Mesendoderm (in vitro differentiated cells): ENCODE measurements around the gene MYMX. TPM values are rescaled to one million over a fixed set of nuclear protein-coding genes. Genes with fewer than 3 reads are reported as not detected.

Source experiments
- DNase-seq: peaks from one replicate; pipeline ENCODE4 v3.0.0; 2013
- H2AK5ac ChIP-seq: 2 replicates; pipeline ENCODE4 v1.6.1; 2013; ENCODE audit warnings: low read length, inconsistent platforms
- H2BK120ac ChIP-seq: 2 replicates; pipeline ENCODE4 v1.6.1; 2013; ENCODE audit warnings: low read depth, mild to moderate bottlenecking, low read length, moderate library complexity, mixed read lengths
- H2BK15ac ChIP-seq: replicated peaks from 2 replicates; pipeline ENCODE4 v1.6.1; 2013; ENCODE audit warnings: low read depth, mild to moderate bottlenecking, moderate library complexity
- H2BK5ac ChIP-seq: 2 replicates; pipeline ENCODE4 v1.6.1; 2013; ENCODE audit warnings: low read length, inconsistent platforms
- H3K18ac ChIP-seq: 2 replicates; pipeline ENCODE4 v1.6.1; 2013; ENCODE audit warnings: mild to moderate bottlenecking, low read length, mixed read lengths
- H3K23ac ChIP-seq: one replicate; pipeline ENCODE4 v1.6.1; 2013; ENCODE audit warnings: low read length
- H3K27ac ChIP-seq: 2 replicates; pipeline ENCODE4 v1.5.1; 2013; ENCODE audit warnings: low read depth, mild to moderate bottlenecking, inconsistent platforms, low read length, moderate library complexity
- H3K27me3 ChIP-seq: 2 replicates; pipeline ENCODE4 v1.6.1; 2013; ENCODE audit warnings: low read length, control low read depth, mild to moderate bottlenecking, inconsistent platforms; ENCODE audit not compliant: insufficient read depth, poor library complexity
- H3K36me3 ChIP-seq: 2 replicates; pipeline ENCODE4 v1.6.1; 2013; ENCODE audit warnings: low read length, inconsistent platforms; ENCODE audit not compliant: control insufficient read depth, insufficient read depth
- H3K4ac ChIP-seq: one replicate; pipeline ENCODE4 v1.6.1; 2013; ENCODE audit warnings: low read depth, mild to moderate bottlenecking, low read length, moderate library complexity
- H3K4me1 ChIP-seq: 2 replicates; pipeline ENCODE4 v1.6.1; 2013; ENCODE audit warnings: low read depth, low read length, inconsistent platforms; ENCODE audit not compliant: control insufficient read depth
- H3K4me2 ChIP-seq: 2 replicates; pipeline ENCODE4 v1.6.1; 2013; ENCODE audit warnings: low read length
- H3K4me3 ChIP-seq: 2 replicates; pipeline ENCODE4 v1.5.1; 2013; ENCODE audit warnings: mild to moderate bottlenecking, low read length
- H3K56ac ChIP-seq: one replicate; pipeline ENCODE4 v1.6.1; 2013; ENCODE audit warnings: low read length
- H3K79me1 ChIP-seq: 2 replicates; pipeline ENCODE4 v1.6.1; 2013; ENCODE audit warnings: low read length, inconsistent platforms
- H3K79me2 ChIP-seq: 2 replicates; pipeline ENCODE4 v1.6.1; 2013; ENCODE audit warnings: mild to moderate bottlenecking, low read length; ENCODE audit not compliant: control insufficient read depth, insufficient read depth
- H3K9ac ChIP-seq: 2 replicates; pipeline ENCODE4 v1.6.1; 2013; ENCODE audit warnings: low read length, inconsistent platforms
- H4K5ac ChIP-seq: one replicate; pipeline ENCODE4 v1.6.1; 2013; ENCODE audit warnings: low read length
- H4K8ac ChIP-seq: one replicate; pipeline ENCODE4 v1.6.1; 2013; ENCODE audit warnings: low read depth, mild to moderate bottlenecking, control low read depth, low read length, moderate library complexity
- WGBS: extraction: QIAGEN DNeasy Blood & Tissue Kit; methylation state at CpG from one replicate; pipeline ENCODE4 v1.1.7; 2013; ENCODE audit warnings: low lambda C conversion rate, missing lambda C conversion rate; ENCODE audit not compliant: insufficient coverage; ENCODE audit errors: extremely low coverage; 5-methylcytosine and 5-hydroxymethylcytosine counted together
- polyA plus RNA-seq, 2 experiments: library from polyadenylated mRNA; stranded (reverse); fragments of 200-250 nt; gene quantifications; one replicate each; pipeline ENCODE4 v1.2.3, GENCODE V29; 2013

Gene MYMX
- polyA plus RNA-seq (2013, experiment 1 of 2): 0.97 TPM
- 0.98 TPM for polyA plus RNA-seq (2013, experiment 2 of 2)

GRCh38 chr6:44216677-44217331 is at the start of gene MYMX:
Gene MYMX (plus strand): TSS chr6:44216926. CDS start chr6:44217472, 546 bp downstream.
- Histone ChIP-seq H4K5ac (no peak within 1 kb of the TSS), H3K36me3 (no peaks in the 10 kb centered on the region), H3K9ac (peak within 1 kb of the TSS; percentile 18), H2BK120ac (no peak within 1 kb of the TSS), H3K79me1 (no peaks in the 10 kb centered on the region), H3K23ac (no peak within 1 kb of the TSS), H3K18ac (no peak within 1 kb of the TSS), H3K56ac (peak within 1 kb of the TSS; percentile 47), H3K79me2 (no peaks in the 10 kb centered on the region), H2BK15ac (no peak within 1 kb of the TSS), H3K4me2 (no peak within 1 kb of the TSS), H3K4ac (peak within 1 kb of the TSS; percentile 1), H3K4me1 (peaks cover 13% of the 10 kb centered on the region), H3K27me3 (no peaks in the 10 kb centered on the region), H2AK5ac (no peak within 1 kb of the TSS), H3K27ac (no peak within 1 kb of the TSS), H4K8ac (no peak within 1 kb of the TSS), H3K4me3 (no peak within 1 kb of the TSS), H2BK5ac (no peak within 1 kb of the TSS)
- no CpG with 5 or more reads among the region's 7 CpGs for WGBS
- peak; percentile 40 for DNase-seq

GRCh38 chr6:44167567-44167966 is 49.2 kb upstream of the MYMX start:
- H3K36me3 ChIP-seq: no peaks in the 10 kb centered on the region
- H3K4ac ChIP-seq: no peak overlapping the region
- H3K18ac ChIP-seq: no peak overlapping the region
- no peak overlapping the region for H3K9ac ChIP-seq
- WGBS: no CpG with 5 or more reads among the region's 1 CpG
- H4K8ac ChIP-seq: no peak overlapping the region
- no peak overlapping the region for H3K4me2 ChIP-seq
- H2AK5ac ChIP-seq: no peak overlapping the region
- no peak overlapping the region for H3K56ac ChIP-seq
- no peak overlapping the region for H2BK15ac ChIP-seq
- H2BK120ac ChIP-seq: no peak overlapping the region
- no peaks in the 10 kb centered on the region for H3K79me2 ChIP-seq
- H2BK5ac ChIP-seq: no peak overlapping the region
- H4K5ac ChIP-seq: no peak overlapping the region
- no peak overlapping the region for H3K27ac ChIP-seq
- no peak overlapping the region for H3K23ac ChIP-seq
- no peak for DNase-seq
- H3K4me3 ChIP-seq: no peak overlapping the region
- H3K79me1 ChIP-seq: no peaks in the 10 kb centered on the region
- no peaks in the 10 kb centered on the region for H3K27me3 ChIP-seq
- H3K4me1 ChIP-seq: peaks cover 5% of the 10 kb centered on the region

DNA sequence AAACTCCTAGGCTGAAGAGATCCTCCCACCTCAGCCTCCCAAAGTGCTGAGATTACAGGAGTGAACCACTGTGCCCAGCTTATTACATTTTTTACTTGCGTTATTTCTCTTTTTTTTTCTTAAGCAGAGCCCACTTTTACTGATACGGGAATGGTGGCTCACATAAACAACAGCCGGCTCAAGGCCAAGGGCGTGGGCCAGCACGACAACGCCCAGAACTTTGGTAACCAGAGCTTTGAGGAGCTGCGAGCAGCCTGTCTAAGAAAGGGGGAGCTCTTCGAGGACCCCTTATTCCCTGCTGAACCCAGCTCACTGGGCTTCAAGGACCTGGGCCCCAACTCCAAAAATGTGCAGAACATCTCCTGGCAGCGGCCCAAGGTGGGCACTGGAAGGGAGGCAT is 47.6 kb upstream of the MYMX start:
- no peak overlapping the region for H2BK5ac ChIP-seq
- no peak overlapping the region for H2BK120ac ChIP-seq
- no peak overlapping the region for H3K4me3 ChIP-seq
- H3K79me1 ChIP-seq: no peaks in the 10 kb centered on the region
- no peak for DNase-seq
- no peaks in the 10 kb centered on the region for H3K36me3 ChIP-seq
- H3K79me2 ChIP-seq: no peaks in the 10 kb centered on the region
- no peak overlapping the region for H3K9ac ChIP-seq
- no peak overlapping the region for H2BK15ac ChIP-seq
- H3K4ac ChIP-seq: no peak overlapping the region
- WGBS: no CpG with 5 or more reads among the region's 9 CpGs
- H2AK5ac ChIP-seq: no peak overlapping the region
- no peak overlapping the region for H3K4me2 ChIP-seq
- no peak overlapping the region for H3K18ac ChIP-seq
- H4K8ac ChIP-seq: no peak overlapping the region
- no peak overlapping the region for H3K56ac ChIP-seq
- H3K27me3 ChIP-seq: no peaks in the 10 kb centered on the region
- H3K4me1 ChIP-seq: peaks cover 5% of the 10 kb centered on the region
- H3K23ac ChIP-seq: no peak overlapping the region
- H4K5ac ChIP-seq: no peak overlapping the region
- no peak overlapping the region for H3K27ac ChIP-seq

- H2BK15ac ChIP-seq: no peak overlapping the region
- no peak overlapping the region for H2BK120ac ChIP-seq
- H3K4ac ChIP-seq: no peak overlapping the region
- H3K4me2 ChIP-seq: no peak overlapping the region
- no peak overlapping the region for H2AK5ac ChIP-seq
- no peaks in the 10 kb centered on the region for H3K79me2 ChIP-seq
- no peak overlapping the region for H2BK5ac ChIP-seq
- no peaks in the 10 kb centered on the region for H3K36me3 ChIP-seq
- H3K9ac ChIP-seq: no peak overlapping the region
- WGBS: no CpG with 5 or more reads among the region's 10 CpGs
- no peak overlapping the region for H3K56ac ChIP-seq
- H3K27ac ChIP-seq: no peak overlapping the region
- no peak overlapping the region for H3K4me3 ChIP-seq
- no peak overlapping the region for H4K8ac ChIP-seq
- H3K18ac ChIP-seq: no peak overlapping the region
- H4K5ac ChIP-seq: no peak overlapping the region
- H3K79me1 ChIP-seq: no peaks in the 10 kb centered on the region
- H3K23ac ChIP-seq: no peak overlapping the region
- H3K4me1 ChIP-seq: peaks cover 5% of the 10 kb centered on the region
- no peaks in the 10 kb centered on the region for H3K27me3 ChIP-seq
- no peak for DNase-seq
These were observed 46.7 kb upstream of the MYMX start for GRCh38 chr6:44169886-44170570.

GRCh38 chr6:44171899-44172546 is 44.7 kb upstream of the MYMX start:
- Histone ChIP-seq H2BK120ac (no peak overlapping the region), H3K56ac (no peak overlapping the region), H3K4me3 (no peak overlapping the region), H3K9ac (no peak overlapping the region), H3K4me2 (no peak overlapping the region), H2AK5ac (no peak overlapping the region), H3K27ac (no peak overlapping the region), H3K36me3 (no peaks in the 10 kb centered on the region), H4K8ac (no peak overlapping the region), H3K27me3 (no peaks in the 10 kb centered on the region), H3K23ac (no peak overlapping the region), H3K4ac (no peak overlapping the region), H3K79me2 (no peaks in the 10 kb centered on the region), H2BK15ac (no peak overlapping the region), H3K4me1 (no peaks in the 10 kb centered on the region), H3K18ac (no peak overlapping the region), H2BK5ac (no peak overlapping the region), H4K5ac (no peak overlapping the region), H3K79me1 (no peaks in the 10 kb centered on the region)
- WGBS: no CpG with 5 or more reads among the region's 12 CpGs
- no peak for DNase-seq
